GM12801 (cell line): ENCODE measurements around the gene ZNF532.

ENCODE experiments used
- CTCF ChIP-seq: IDR thresholded peaks from one replicate; pipeline ENCODE4 v1.5.1; 2011; ENCODE audit warnings: control low read depth; ENCODE audit not compliant: insufficient read length; ENCODE audit errors: extremely low read depth

The ZNF532 gene

GRCh38 chr18:58862356-58862755, 2.3 kb upstream of the ZNF532 start:
- TF ChIP-seq CTCF: no peak

- TF ChIP-seq CTCF: no peak
These were observed 1.7 kb upstream of the ZNF532 start for GRCh38 chr18:58862851-58863538.

- TF ChIP-seq CTCF: no peak
These were observed 1.0 kb upstream of the ZNF532 start for GRCh38 chr18:58863539-58864145.

GRCh38 chr18:58865033-58865590, 435 bp downstream of the ZNF532 start:
- no peak for TF ChIP-seq CTCF

GRCh38 chr18:58865701-58866065, 1.0 kb downstream of the ZNF532 start:
- TF ChIP-seq CTCF: no peak

GRCh38 chr18:58866066-58866772, 1.5 kb downstream of the ZNF532 start:
- TF ChIP-seq CTCF: no peak

- no peak for TF ChIP-seq CTCF
These were observed 2.1 kb downstream of the ZNF532 start for GRCh38 chr18:58866773-58867150.
